H1 (cell line): ENCODE results near the gene ACTN2. TPM values are rescaled to one million over a fixed set of nuclear protein-coding genes. Genes with fewer than 3 reads are reported as not detected.

Source experiments
- CTCF ChIA-PET: fragments of 300-600 bp; sonication (Branson Sonifier 250); formaldehyde crosslinking; loops from one replicate; lab custom pipeline; 2021; ENCODE audit not compliant: partially characterized antibody; lab: Charles Lee
- POLR2A ChIA-PET: fragments of 300-600 bp; sonication (Branson Sonifier 250); formaldehyde crosslinking; loops from one replicate; lab custom pipeline; 2021; ENCODE audit warnings: inconsistent platforms; ENCODE audit not compliant: partially characterized antibody; lab: Charles Lee
- DNase-seq, 2 experiments: peaks; one replicate each; pipeline versions ENCODE4 v3.0.0 to v3.0.0-alpha.2; 2010 to 2022; ENCODE audit warnings: low spot score in 2 of 2, low read depth in 1 of 2, mixed read lengths in 1 of 2
- FAIRE-seq: peaks from 2 replicates; lab custom pipeline; 2011; peaks lifted over from hg19 to GRCh38; lab: Jason Lieb, UNC
- H2AFZ ChIP-seq: 2 replicates; pipeline ENCODE4 v1.8.1; 2012; ENCODE audit warnings: low read length, inconsistent platforms
- H2AK5ac ChIP-seq: 2 replicates; pipeline ENCODE4 v1.6.1; 2013; ENCODE audit warnings: low read depth, low read length
- H2BK120ac ChIP-seq: replicated peaks from 2 replicates; pipeline ENCODE3; 2013; ENCODE audit warnings: low read depth, low read length, inconsistent platforms
- H2BK12ac ChIP-seq: 2 replicates; pipeline ENCODE4 v1.6.1; 2013; ENCODE audit warnings: low read depth, low read length
- H2BK15ac ChIP-seq: 2 replicates; pipeline ENCODE4 v1.6.1; 2013; ENCODE audit warnings: low read length
- H2BK20ac ChIP-seq: 2 replicates; pipeline ENCODE4 v1.6.1; 2013; ENCODE audit warnings: low read length
- H2BK5ac ChIP-seq: 2 replicates; pipeline ENCODE4 v1.6.1; 2013; ENCODE audit warnings: low read depth, low read length
- H3K14ac ChIP-seq: 2 replicates; pipeline ENCODE4 v1.6.1; 2013; ENCODE audit warnings: inconsistent platforms; ENCODE audit not compliant: insufficient read length
- H3K18ac ChIP-seq: 2 replicates; pipeline ENCODE4 v1.6.1; 2013; ENCODE audit warnings: low read length; ENCODE audit errors: extremely low read depth
- H3K23ac ChIP-seq: 2 replicates; pipeline ENCODE4 v1.6.1; 2013; ENCODE audit warnings: inconsistent platforms; ENCODE audit not compliant: insufficient read length
- H3K23me2 ChIP-seq: 2 replicates; pipeline ENCODE4 v1.6.1; 2013; ENCODE audit warnings: low read depth, low read length
- H3K27ac ChIP-seq: 2 replicates; pipeline ENCODE4 v1.6.1; 2011; ENCODE audit warnings: low read depth, low read length, inconsistent platforms
- H3K27me3 ChIP-seq, 4 experiments: replicated peaks in 1 of 4; 1 replicate in 1 of 4; 2 replicates in 3 of 4; pipeline versions ENCODE4 v1.6.1 to v1.8.1; 2011 to 2013; ENCODE audit warnings: low read length in 3 of 4, mild to moderate bottlenecking in 3 of 4, inconsistent platforms in 2 of 4, mixed read lengths in 2 of 4, moderate library complexity in 1 of 4; ENCODE audit not compliant: control insufficient read depth in 3 of 4, insufficient read depth in 3 of 4; ENCODE audit errors: extremely low read depth in 1 of 4
- H3K36me3 ChIP-seq, 4 experiments: 2 replicates each; pipeline versions ENCODE4 v1.6.1 to v1.8.1; 2011 to 2013; ENCODE audit warnings: mild to moderate bottlenecking in 4 of 4, low read length in 3 of 4, moderate library complexity in 2 of 4, control low read depth in 1 of 4, inconsistent platforms in 1 of 4; ENCODE audit not compliant: insufficient read depth in 4 of 4, control insufficient read depth in 2 of 4
- H3K4ac ChIP-seq: replicated peaks from 2 replicates; pipeline ENCODE3; 2013; ENCODE audit warnings: low read length, low read depth, mixed read lengths, inconsistent platforms; ENCODE audit not compliant: insufficient read length
- H3K4me1 ChIP-seq, 4 experiments: replicated peaks in 1 of 4; 1 replicate in 1 of 4; 2 replicates in 3 of 4; pipeline versions ENCODE4 v1.6.1 to v1.8.1; 2011 to 2013; ENCODE audit warnings: low read length in 3 of 4, inconsistent platforms in 2 of 4, mixed read lengths in 1 of 4; ENCODE audit not compliant: insufficient read depth in 4 of 4, control insufficient read depth in 3 of 4
- H3K4me2 ChIP-seq, 2 experiments: 2 replicates each; pipeline versions ENCODE4 v1.6.1 to v1.8.1; 2011 to 2013; ENCODE audit warnings: low read depth in 2 of 2, low read length in 2 of 2, control low read depth in 1 of 2, inconsistent platforms in 1 of 2, mild to moderate bottlenecking in 1 of 2; ENCODE audit not compliant: insufficient read depth in 1 of 2
- H3K4me3 ChIP-seq, 4 experiments: fragments of 200-600, 300-600 bp in 1 of 4; sonication (generic), shearing (Covaris generic), sonication (Bioruptor Twin) in 1 of 4; 2 replicates each; pipeline versions ENCODE4 v1.5.1 to v1.8.1; 2011 to 2016; ENCODE audit warnings: low read length in 4 of 4, low read depth in 3 of 4, control low read depth in 2 of 4, inconsistent platforms in 2 of 4, mild to moderate bottlenecking in 2 of 4, mixed read lengths in 1 of 4, moderate library complexity in 1 of 4; ENCODE audit not compliant: insufficient read depth in 2 of 4; ENCODE audit errors: extremely low read depth in 1 of 4
- H3K56ac ChIP-seq: replicated peaks from 2 replicates; pipeline ENCODE3; 2013; ENCODE audit warnings: low read depth, mild to moderate bottlenecking, mixed read lengths, low read length, inconsistent platforms; ENCODE audit not compliant: insufficient read length
- H3K79me1 ChIP-seq: 2 replicates; pipeline ENCODE4 v1.6.1; 2013; ENCODE audit warnings: low read depth, low read length, control low read depth
- H3K79me2 ChIP-seq, 2 experiments: 2 replicates each; pipeline versions ENCODE4 v1.6.1 to v1.8.1; 2012 to 2013; ENCODE audit warnings: low read length in 2 of 2, mild to moderate bottlenecking in 2 of 2, inconsistent platforms in 1 of 2; ENCODE audit not compliant: insufficient read depth in 2 of 2, control insufficient read depth in 1 of 2
- H3K9ac ChIP-seq, 4 experiments: replicated peaks in 1 of 4; 1 replicate in 1 of 4; 2 replicates in 3 of 4; pipeline versions ENCODE4 v1.6.1 to v1.8.1; 2011 to 2013; ENCODE audit warnings: low read depth in 3 of 4, low read length in 3 of 4, control low read depth in 2 of 4, mild to moderate bottlenecking in 2 of 4, moderate library complexity in 2 of 4, inconsistent platforms in 1 of 4; ENCODE audit errors: extremely low read depth in 1 of 4
- H3K9me3 ChIP-seq, 2 experiments: 2 replicates each; pipeline versions ENCODE4 v1.6.1 to v1.8.1; 2012 to 2013; ENCODE audit warnings: mild to moderate bottlenecking in 2 of 2, moderate library complexity in 2 of 2, control low read depth in 1 of 2, inconsistent platforms in 1 of 2, low read depth in 1 of 2, low read length in 1 of 2, mixed read lengths in 1 of 2; ENCODE audit not compliant: insufficient read depth in 2 of 2
- H4K20me1 ChIP-seq, 2 experiments: replicated peaks in 1 of 2; 2 replicates each; pipeline versions ENCODE3 to v1.8.1; 2011 to 2013; ENCODE audit warnings: inconsistent platforms in 2 of 2, low read length in 2 of 2, mild to moderate bottlenecking in 1 of 2; ENCODE audit not compliant: insufficient read depth in 2 of 2, control insufficient read depth in 1 of 2
- H4K5ac ChIP-seq: 2 replicates; pipeline ENCODE4 v1.6.1; 2013; ENCODE audit warnings: low read length, low read depth, mixed read lengths, inconsistent platforms; ENCODE audit not compliant: insufficient read length
- H4K8ac ChIP-seq: 2 replicates; pipeline ENCODE4 v1.8.0; 2013; ENCODE audit warnings: mild to moderate bottlenecking, moderate library complexity, low read length, inconsistent platforms; ENCODE audit not compliant: insufficient read depth; ENCODE audit errors: extremely low read depth
- H4K91ac ChIP-seq: replicated peaks from 2 replicates; pipeline ENCODE3; 2013; ENCODE audit warnings: low read length, mixed read lengths, inconsistent platforms; ENCODE audit not compliant: insufficient read length
- ASH2L ChIP-seq: fragments of 200-600, 300-600 bp; sonication (generic); IDR thresholded peaks from one replicate; pipeline ENCODE4 v1.7.1; 2017; ENCODE audit warnings: low read length
- BRCA1 ChIP-seq: IDR thresholded peaks from 2 replicates; pipeline ENCODE4 v1.6.1; 2012; ENCODE audit warnings: low read depth, low read length, improper control_type of control experiment
- EGR1 ChIP-seq: IDR thresholded peaks from 2 replicates; pipeline ENCODE4 v1.6.1; 2011; ENCODE audit warnings: low read depth, low read length, borderline replicate concordance
- GTF2F1 ChIP-seq: IDR thresholded peaks from 2 replicates; pipeline ENCODE4 v1.6.1; 2012; ENCODE audit warnings: low read depth, low read length, improper control_type of control experiment, borderline replicate concordance
- HDAC2 ChIP-seq, 2 experiments: fragments of 300-600 bp in 1 of 2; sonication (generic) in 1 of 2; IDR thresholded peaks; 2 replicates each; pipeline ENCODE4 v1.6.1; 2011 to 2012; ENCODE audit warnings: low read depth in 2 of 2, low read length in 2 of 2, mild to moderate bottlenecking in 2 of 2, moderate library complexity in 2 of 2, borderline replicate concordance in 1 of 2, inconsistent platforms in 1 of 2
- RFX5 ChIP-seq: IDR thresholded peaks from 2 replicates; pipeline ENCODE4 v1.6.1; 2011; ENCODE audit warnings: low read depth, low read length, improper control_type of control experiment, borderline replicate concordance
- RNF2 ChIP-seq: fragments of 200-900, 300-1000 bp; sonication (generic); IDR thresholded peaks from 2 replicates; pipeline ENCODE4 v1.7.1; 2016; ENCODE audit warnings: borderline replicate concordance, low read depth, mild to moderate bottlenecking, antibody characterized with exemption, low read length; ENCODE audit not compliant: poor library complexity, severe bottlenecking; ENCODE audit errors: missing control alignments
- TEAD4 ChIP-seq: IDR thresholded peaks from 2 replicates; pipeline ENCODE4 v1.6.1; 2012; ENCODE audit warnings: low read depth, low read length, inconsistent platforms, mixed read lengths
- WGBS, 2 experiments: shearing (Covaris generic) in 1 of 2; methylation state at CpG; one replicate each; pipeline versions ENCODE4 v1.1.6 to v1.1.7; 2013 to 2015; ENCODE audit warnings: low lambda C conversion rate in 2 of 2, mixed read lengths in 2 of 2, inconsistent platforms in 1 of 2, low coverage in 1 of 2, missing lambda C conversion rate in 1 of 2; ENCODE audit not compliant: insufficient replicate concordance in 2 of 2, insufficient coverage in 1 of 2, insufficient read length in 1 of 2; ENCODE audit errors: extremely low coverage in 1 of 2, missing lambda C conversion rate in 1 of 2; 5-methylcytosine and 5-hydroxymethylcytosine counted together
- polyA plus RNA-seq, 7 experiments: library from polyadenylated mRNA; depleted of rRNA in 3 of 7; stranded (reverse) in 5 of 7; unstranded in 2 of 7; fragments of >200 nt in 5 of 7; fragments of 200-250 nt in 2 of 7; gene quantifications; 1 replicate in 5 of 7; 2 replicates in 1 of 7; 4 replicates in 1 of 7; pipeline versions ENCODE4 v1.2.1 to v1.2.3, GENCODE V29; 2011 to 2013; ENCODE audit warnings: missing spikeins in 2 of 7, mixed read lengths in 2 of 7
- total RNA-seq: library from RNA; stranded (reverse); fragmentation: NEBNext Ultra II Directional; extraction: Animal tissue kit (Norgen Biotek cat#: 25700); gene quantifications from 2 replicates; pipeline ENCODE4 v1.2.1, GENCODE V29; 2021

The ACTN2 gene
- total and polyA plus RNA-seq, 2 of the 8 experiments (the other 6 are each of a cell fraction or from before 2014, with no cell fraction given) = 1.9 to 4.1 TPM

DNA sequence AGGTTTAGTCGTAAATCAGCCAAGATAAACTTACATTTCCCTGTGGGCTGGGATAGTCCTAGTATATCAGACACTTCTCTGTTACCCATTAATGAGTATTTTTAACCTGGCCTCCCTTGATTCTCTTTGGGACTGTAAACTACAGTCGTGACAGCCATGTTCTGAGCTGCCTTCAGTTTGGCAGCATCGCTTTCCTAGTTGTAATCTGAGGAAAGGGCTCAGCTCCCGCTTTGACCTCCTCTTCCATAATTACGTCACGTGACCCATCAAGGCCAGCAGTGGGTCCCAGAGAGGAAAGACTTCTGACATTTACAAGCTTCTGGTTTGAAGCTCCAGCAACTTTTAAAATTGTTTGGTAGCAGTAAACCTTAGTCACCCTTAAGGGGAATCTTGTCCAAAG is 74.2 kb downstream of the ACTN2 start:
- H3K23me2 ChIP-seq = no peaks in the 10 kb centered on the region
- no peak overlapping the region for H3K56ac ChIP-seq
- ChIA-PET CTCF (interaction anchor here (0.6 to 3.4 kb wide), 19 partner anchors 7 to 627 kb away, joined by 3 to 34 read pairs (median 5); partner anchors contain the start of gene HEATR1), POLR2A (no interaction called here)
- 90% methylated on average over 6 of the region's 6 CpGs; no CpG with 5 or more reads in 1 of the 2 experiments for WGBS, 2 experiments
- H2AK5ac ChIP-seq = no peak overlapping the region
- H3K18ac ChIP-seq = no peak overlapping the region
- no peak overlapping the region for H3K14ac ChIP-seq
- no peak overlapping the region for H4K8ac ChIP-seq
- no peak for FAIRE-seq
- H3K79me2 ChIP-seq = no peaks in the 10 kb centered on the region
- H2BK120ac ChIP-seq = no peak overlapping the region
- H3K36me3 ChIP-seq = no peaks in the 10 kb centered on the region
- H3K4me3 ChIP-seq = no peak overlapping the region
- H3K4me1 ChIP-seq = no peaks in the 10 kb centered on the region
- H4K5ac ChIP-seq = no peak overlapping the region
- DNase-seq = no peak
- H3K4me2 ChIP-seq = no peak overlapping the region
- H2BK15ac ChIP-seq = no peak overlapping the region
- no peak overlapping the region for H3K27ac ChIP-seq
- H3K9me3 ChIP-seq = no peaks in the 10 kb centered on the region
- H3K9ac ChIP-seq = no peak overlapping the region
- no peaks in the 10 kb centered on the region for H3K79me1 ChIP-seq
- no peak overlapping the region for H2AFZ ChIP-seq
- peaks cover 0 to 1% (median 0%) of the 10 kb centered on the region in 4 experiments; a peak in 1 of 7 replicates for H3K27me3 ChIP-seq
- no peak overlapping the region for H2BK12ac ChIP-seq
- no peak overlapping the region for H4K91ac ChIP-seq
- H4K20me1 ChIP-seq = no peaks in the 10 kb centered on the region
- no peak overlapping the region for H3K23ac ChIP-seq
- H2BK5ac ChIP-seq = no peak overlapping the region
- no peak overlapping the region for H2BK20ac ChIP-seq
- H3K4ac ChIP-seq = no peak overlapping the region
- TF ChIP-seq EGR1 (no peak), ASH2L (no peak), RNF2 (no peak), RFX5 (no peak), HDAC2 (IDR thresholded peaks at IDR 0.05; ENCODE audit: borderline replicate concordance in 1 of 2, low read depth in 2 of 2, low read length in 2 of 2) (no peak), GTF2F1 (no peak), BRCA1 (no peak), TEAD4 (no peak)
